Right forelimb (tissue), 1 donor: ENCODE measurements around the gene LPCAT4.
A peak's percentile ranks its signal among the peaks of the same experiment; 100 is the strongest.
"Not testable (repeated sequence)": the region's sequence is repeated elsewhere in the genome, so short reads cannot be mapped to it uniquely, and the experiment has no call there.

Experiments used
- DNase-seq: peaks from one replicate; pipeline ENCODE4 v3.0.0-alpha.2; 2018

LPCAT4 gene

GRCh38 chr15:34361278-34361677 is 5.7 kb downstream of the LPCAT4 start:
- DNase-seq, result no peak

GRCh38 chr15:34360298-34360697 is 6.7 kb downstream of the LPCAT4 start:
- no peak for DNase-seq

- DNase-seq, result no peak
These were observed 7.6 kb downstream of the LPCAT4 start for GRCh38 chr15:34359416-34359815.

- no peak for DNase-seq
These were observed 8.0 kb downstream of the LPCAT4 start for GRCh38 chr15:34358948-34359347.

- DNase-seq, result no peak
These were observed 8.6 kb downstream of the LPCAT4 start for GRCh38 chr15:34358367-34358766.

- DNase-seq, result no peak
These were observed 9.3 kb downstream of the LPCAT4 start for GRCh38 chr15:34357653-34358052.

GRCh38 chr15:34355241-34355640 is 11.8 kb downstream of the LPCAT4 start:
- no peak for DNase-seq

GRCh38 chr15:34354286-34354685 is 12.7 kb downstream of the LPCAT4 start:
- no peak for DNase-seq

- DNase-seq, result no peak
These were observed 13.4 kb downstream of the LPCAT4 start for GRCh38 chr15:34353627-34354026.

- not testable (repeated sequence) for DNase-seq
These were observed 14.0 kb downstream of the LPCAT4 start for GRCh38 chr15:34352996-34353395.

- no peak for DNase-seq
These were observed 17.2 kb downstream of the LPCAT4 start for GRCh38 chr15:34349769-34350168.

- DNase-seq, result no peak
These were observed 18.2 kb downstream of the LPCAT4 start for GRCh38 chr15:34348735-34349300.

- no peak for DNase-seq
These were observed 18.9 kb downstream of the LPCAT4 start for GRCh38 chr15:34347951-34348638.

GRCh38 chr15:34342737-34343575 is 24.0 kb downstream of the LPCAT4 start, which contains the start of the genes NOP10 and NUTM1:
Gene NOP10 (minus strand): TSS chr15:34343136. CDS start chr15:34343073, 63 bp downstream.
Gene NUTM1 (plus strand): TSS chr15:34343315. CDS start chr15:34343697, 382 bp downstream.
- peak; percentile 93 for DNase-seq

- DNase-seq, result not testable (repeated sequence)
These were observed 24.7 kb downstream of the LPCAT4 start for GRCh38 chr15:34342213-34342736.

- DNase-seq, result no peak
These were observed 25.4 kb downstream of the LPCAT4 start for GRCh38 chr15:34341381-34342212.

GRCh38 chr15:34339946-34340345 is 27.1 kb downstream of the LPCAT4 start:
- no peak for DNase-seq

- no peak for DNase-seq
These were observed 28.6 kb downstream of the LPCAT4 start for GRCh38 chr15:34338347-34338746.

GRCh38 chr15:34337557-34338306 is 29.3 kb downstream of the LPCAT4 start, which contains the start of gene SLC12A6:
Gene SLC12A6 (minus strand): TSS chr15:34337781. CDS start chr15:34336680, 1,101 bp downstream.
- DNase-seq, result peak; percentile 91

- DNase-seq, result no peak
These were observed 29.9 kb downstream of the LPCAT4 start for GRCh38 chr15:34336991-34337556.
